Measurements from ENCODE around the gene CAPN13.

GRCh38 chr2:30752811-30753210, 54.4 kb downstream of the CAPN13 start:
- no peak for TF ChIP-seq CTCF (IDR thresholded peaks at IDR 0.05; ENCODE audit: low read length)
- no peak for TF ChIP-seq EZH2 (IDR thresholded peaks at IDR 0.05; ENCODE audit: borderline replicate concordance, low read length)
